ENCODE data around the gene GANC. TPM values are rescaled to one million over a fixed set of nuclear protein-coding genes. Genes with fewer than 3 reads are reported as not detected.

Gene GANC
- total RNA-seq, 1 experiment from 2014 or later: 15.8 TPM

DNA sequence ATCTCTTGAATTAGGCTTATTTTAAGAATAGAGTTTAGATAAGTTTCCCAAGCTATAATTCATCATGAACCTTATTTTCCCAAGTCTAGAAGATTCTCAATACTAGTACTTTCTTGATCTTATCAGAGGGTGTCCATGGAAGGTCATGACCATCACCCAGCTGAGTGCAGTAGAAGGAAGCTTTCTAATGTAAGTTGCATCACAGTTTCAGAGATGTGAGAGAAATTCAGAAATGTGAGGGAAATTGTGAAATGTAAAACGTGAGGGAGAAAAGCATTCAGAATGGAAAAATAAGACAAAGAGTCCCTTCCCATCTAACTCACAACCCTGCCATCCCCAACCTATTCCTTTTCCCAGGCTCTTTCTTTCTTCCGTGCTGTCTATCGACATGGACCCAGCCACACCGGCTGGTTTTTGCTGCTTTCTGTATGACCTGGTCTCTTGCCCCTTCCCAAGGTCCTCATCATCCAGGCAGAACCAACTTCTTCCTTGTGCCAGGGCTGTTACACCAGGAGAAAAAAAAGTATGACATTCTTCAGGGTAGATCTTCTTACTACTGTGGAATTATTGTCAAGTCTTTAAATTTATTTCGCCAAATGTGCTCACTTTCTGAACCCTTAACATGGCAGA is 93.0 kb downstream of the GANC start:
- Histone ChIP-seq H4K20me1 (ENCODE audit: control insufficient read depth, insufficient read depth, insufficient read length) (no peaks in the 10 kb centered on the region), H4K91ac (ENCODE audit: insufficient read length, low read depth, low read length) (no peak overlapping the region), H3K27ac (ENCODE audit: insufficient read length, low read depth, low read length) (no peak overlapping the region), H3K56ac (ENCODE audit: insufficient read length, low read depth, low read length) (no peak overlapping the region), H3K23me2 (ENCODE audit: insufficient read length, low read depth, low read length, poor library complexity, severe bottlenecking) (no peaks in the 10 kb centered on the region), H3K79me1 (ENCODE audit: insufficient read depth, low read depth, low read length, poor library complexity, severe bottlenecking) (no peaks in the 10 kb centered on the region), H3K9ac (ENCODE audit: extremely low read depth, insufficient read length, low read length) (no peak overlapping the region), H2BK20ac (ENCODE audit: low read depth, low read length, poor library complexity, severe bottlenecking) (no peak overlapping the region), H2BK120ac (ENCODE audit: low read depth, low read length, poor library complexity, severe bottlenecking) (no peak overlapping the region), H2AFZ (ENCODE audit: low read length) (no peak overlapping the region), H2BK15ac (ENCODE audit: low read depth, low read length) (no peak overlapping the region), H2BK12ac (ENCODE audit: insufficient read length, low read depth, low read length) (no peak overlapping the region), H3K9me3 (ENCODE audit: control insufficient read depth, low read depth, low read length) (no peaks in the 10 kb centered on the region), H3K4ac (ENCODE audit: low read depth, low read length) (no peak overlapping the region), H3T11ph (ENCODE audit: low read length) (no peak overlapping the region), H2BK5ac (ENCODE audit: insufficient read length, low read length) (no peak overlapping the region), H4K8ac (replicated peaks; ENCODE audit: insufficient read length, low read depth, low read length) (no peak overlapping the region), H4K5ac (ENCODE audit: insufficient read length, low read depth, low read length) (no peak overlapping the region), H3K23ac (ENCODE audit: insufficient read length, low read depth, low read length) (no peak overlapping the region), H3K79me2 (ENCODE audit: insufficient read depth, low read length) (no peaks in the 10 kb centered on the region), H2AK5ac (ENCODE audit: insufficient read length, low read length) (no peak overlapping the region), H3K4me1 (ENCODE audit: insufficient read depth, low read length) (peaks cover 14% of the 10 kb centered on the region; the same call in 1 of the 2 replicates), H3K27me3 (ENCODE audit: insufficient read depth, low read length) (no peaks in the 10 kb centered on the region; the same call in 1 of the 2 replicates), H3K18ac (ENCODE audit: insufficient read length, low read depth, low read length) (no peak overlapping the region), H3K4me2 (ENCODE audit: insufficient read depth, insufficient read length, low read length) (no peak overlapping the region), H3K14ac (ENCODE audit: insufficient read depth, low read length) (no peak overlapping the region)
- Mint-ChIP-seq H3K36me3 (ENCODE audit: insufficient read depth in 1 of 3, low read depth in 3 of 3) (peaks cover 6 to 9% (median 7%) of the 10 kb centered on the region in 3 experiments; a peak in 6 of 7 replicates), H3K9me3 (peaks cover 13 to 14% of the 10 kb centered on the region in 2 experiments), H3K27me3 (ENCODE audit: low read depth) (peaks cover 18% of the 10 kb centered on the region), H3K27ac (no peak overlapping the region; a peak in 1 of 7 replicates), H3K4me1 (peaks cover 12 to 23% of the 10 kb centered on the region in 2 experiments), H3K4me3 (no peak overlapping the region)
- WGBS (ENCODE audit: extremely low coverage, insufficient read length, low lambda C conversion rate): no CpG with 5 or more reads among the region's 5 CpGs
- TF ChIP-seq, protein P1, sequence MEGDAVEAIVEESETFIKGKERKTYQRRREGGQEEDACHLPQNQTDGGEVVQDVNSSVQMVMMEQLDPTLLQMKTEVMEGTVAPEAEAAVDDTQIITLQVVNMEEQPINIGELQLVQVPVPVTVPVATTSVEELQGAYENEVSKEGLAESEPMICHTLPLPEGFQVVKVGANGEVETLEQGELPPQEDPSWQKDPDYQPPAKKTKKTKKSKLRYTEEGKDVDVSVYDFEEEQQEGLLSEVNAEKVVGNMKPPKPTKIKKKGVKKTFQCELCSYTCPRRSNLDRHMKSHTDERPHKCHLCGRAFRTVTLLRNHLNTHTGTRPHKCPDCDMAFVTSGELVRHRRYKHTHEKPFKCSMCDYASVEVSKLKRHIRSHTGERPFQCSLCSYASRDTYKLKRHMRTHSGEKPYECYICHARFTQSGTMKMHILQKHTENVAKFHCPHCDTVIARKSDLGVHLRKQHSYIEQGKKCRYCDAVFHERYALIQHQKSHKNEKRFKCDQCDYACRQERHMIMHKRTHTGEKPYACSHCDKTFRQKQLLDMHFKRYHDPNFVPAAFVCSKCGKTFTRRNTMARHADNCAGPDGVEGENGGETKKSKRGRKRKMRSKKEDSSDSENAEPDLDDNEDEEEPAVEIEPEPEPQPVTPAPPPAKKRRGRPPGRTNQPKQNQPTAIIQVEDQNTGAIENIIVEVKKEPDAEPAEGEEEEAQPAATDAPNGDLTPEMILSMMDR (conservative IDR thresholded peaks at IDR 0.05): no peak
- DNase-seq: no peak
